Activated B cell treated with CpG ODN at 0.5 μM for 24 hours (primary cell): ENCODE results near the gene GPN2. TPM values are rescaled to one million over a fixed set of nuclear protein-coding genes. Genes with fewer than 3 reads are reported as not detected.

Experiments used
- ATAC-seq: fragments of 200-7000 bp; cut with Tn5 transposase; one replicate; pipeline ENCODE4 v1.10.0; 2021; ENCODE audit warnings: low read depth, mild to moderate bottlenecking, moderate library complexity
- CTCF ChIA-PET: fragments of 350-600 bp; sonication (Branson Sonifier 250); formaldehyde crosslinking; loops from one replicate; lab custom pipeline; 2021; ENCODE audit warnings: antibody characterized with exemption; lab: Charles Lee
- POLR2A ChIA-PET: fragments of 350-600 bp; sonication (Branson Sonifier 250); formaldehyde crosslinking; loops from one replicate; lab custom pipeline; 2021; ENCODE audit warnings: antibody characterized with exemption; lab: Charles Lee
- DNase-seq: peaks from one replicate; pipeline ENCODE4 v3.0.0; 2022
- H3K27ac Mint-ChIP-seq: one replicate; pipeline ENCODE4 v1.8.0; 2020; ENCODE audit warnings: mixed read lengths
- H3K27me3 Mint-ChIP-seq: one replicate; pipeline ENCODE4 v1.8.0; 2021; ENCODE audit warnings: mixed read lengths
- H3K36me3 Mint-ChIP-seq: one replicate; pipeline ENCODE4 v1.8.0; 2021; ENCODE audit warnings: low read depth, mixed read lengths
- H3K4me1 Mint-ChIP-seq: one replicate; pipeline ENCODE4 v1.8.0; 2021; ENCODE audit warnings: mixed read lengths
- H3K4me3 Mint-ChIP-seq: one replicate; pipeline ENCODE4 v1.8.0; 2020; ENCODE audit warnings: mild to moderate bottlenecking, mixed read lengths
- H3K9me3 Mint-ChIP-seq: one replicate; pipeline ENCODE4 v1.8.0; 2020; ENCODE audit warnings: mixed read lengths
- CTCF ChIP-seq: fragments of 200-600 bp; IDR thresholded peaks from one replicate; pipeline ENCODE4 v1.8.0; 2022; ENCODE audit warnings: antibody characterized with exemption, mild to moderate bottlenecking
- intact Hi-C: fragments of 100-400 bp; cut with micrococcal nuclease; formaldehyde crosslinking; loops from one replicate; pipeline ENCODE4 v1.15.1; 2024
- total RNA-seq: library from RNA; stranded (reverse); gene quantifications from 2 replicates; pipeline ENCODE4 v1.2.3, GENCODE V29; 2022

GPN2 gene
- total RNA-seq, 1 donor from 2014 or later: 48.6 TPM

- no peaks in the 10 kb centered on the region for H3K4me1 Mint-ChIP-seq
- no peak overlapping the region for H3K4me3 Mint-ChIP-seq
- no peak overlapping the region for H3K27ac Mint-ChIP-seq
- H3K27me3 Mint-ChIP-seq: no peaks in the 10 kb centered on the region
- ChIA-PET POLR2A (interaction anchor here (0.6 kb wide), 1 partner anchor 73 kb away, joined by 4 read pairs; no protein-coding TSS in a partner anchor), CTCF (interaction anchor here (1.5 to 3.9 kb wide), 2 partner anchors 25 to 27 kb away, joined by 3 to 18 read pairs; no protein-coding TSS in a partner anchor)
- no peak for TF ChIP-seq CTCF
- ATAC-seq: no peak
- peaks cover 61% of the 10 kb centered on the region for H3K36me3 Mint-ChIP-seq
- no peaks in the 10 kb centered on the region for H3K9me3 Mint-ChIP-seq
- intact Hi-C loops: loop anchor here (1.0 to 2.0 kb wide), 3 partner anchors 12 to 25 kb away; no protein-coding TSS in a partner anchor
- no peak for DNase-seq
These were observed 36.5 kb downstream of the GPN2 start for GRCh38 chr1:26853600-26853999.

GRCh38 chr1:26853156-26853555, 36.9 kb downstream of the GPN2 start:
- no peak overlapping the region for H3K4me3 Mint-ChIP-seq
- no peaks in the 10 kb centered on the region for H3K4me1 Mint-ChIP-seq
- peak; percentile 67 for DNase-seq
- no peak for TF ChIP-seq CTCF
- ChIA-PET POLR2A (interaction anchor here (0.6 kb wide), 1 partner anchor 72 kb away, joined by 4 read pairs; no protein-coding TSS in a partner anchor), CTCF (interaction anchor here (1.5 to 3.9 kb wide), 2 partner anchors 25 to 28 kb away, joined by 3 to 18 read pairs; no protein-coding TSS in a partner anchor)
- no peaks in the 10 kb centered on the region for H3K27me3 Mint-ChIP-seq
- intact Hi-C loops: loop anchor here (1.0 to 2.0 kb wide), 3 partner anchors 12 to 25 kb away; no protein-coding TSS in a partner anchor
- H3K36me3 Mint-ChIP-seq: peaks cover 65% of the 10 kb centered on the region
- peak; percentile 94 for ATAC-seq
- H3K9me3 Mint-ChIP-seq: no peaks in the 10 kb centered on the region
- H3K27ac Mint-ChIP-seq: no peak overlapping the region

- Mint-ChIP-seq H3K4me3 (no peak overlapping the region), H3K9me3 (no peaks in the 10 kb centered on the region), H3K27ac (no peak overlapping the region), H3K36me3 (peaks cover 70% of the 10 kb centered on the region), H3K27me3 (no peaks in the 10 kb centered on the region), H3K4me1 (no peaks in the 10 kb centered on the region)
- TF ChIP-seq CTCF: no peak
- intact Hi-C loops: loop anchor here (1.0 to 2.0 kb wide), 3 partner anchors 13 to 26 kb away; no protein-coding TSS in a partner anchor
- ChIA-PET POLR2A (no interaction called here), CTCF (interaction anchor here (0.6 to 3.9 kb wide), 3 partner anchors 13 to 28 kb away, joined by 3 to 18 read pairs (median 3); no protein-coding TSS in a partner anchor)
- ATAC-seq (no peak), DNase-seq (no peak)
These were observed 37.4 kb downstream of the GPN2 start for GRCh38 chr1:26852701-26853100.

- no peaks in the 10 kb centered on the region for H3K4me1 Mint-ChIP-seq
- H3K27ac Mint-ChIP-seq: no peak overlapping the region
- no peaks in the 10 kb centered on the region for H3K27me3 Mint-ChIP-seq
- no peaks in the 10 kb centered on the region for H3K9me3 Mint-ChIP-seq
- H3K4me3 Mint-ChIP-seq: no peak overlapping the region
- ChIA-PET POLR2A (interaction anchor here (0.7 kb wide), 1 partner anchor 319 kb away, joined by 3 read pairs; no protein-coding TSS in a partner anchor), CTCF (no interaction called here)
- no peak for ATAC-seq
- H3K36me3 Mint-ChIP-seq: peaks cover 72% of the 10 kb centered on the region
- DNase-seq: no peak
- intact Hi-C loops: no loop called here
- TF ChIP-seq CTCF: no peak
These were observed 38.9 kb downstream of the GPN2 start for GRCh38 chr1:26851106-26851684.
